HepG2 (cell line): ENCODE data around the gene MRPL27.

ENCODE experiments used
- CTCF ChIP-seq: sonication (generic); formaldehyde crosslinking; IDR thresholded peaks from 2 replicates; pipeline ENCODE4 v1.5.0; 2020; ENCODE audit warnings: mild to moderate bottlenecking, missing genetic modification reagents, moderate library complexity
- FOXK2 ChIP-seq: fragments of 450-650 bp; IDR thresholded peaks from 2 replicates; pipeline ENCODE4 v1.6.1; 2016
- KDM5B ChIP-seq: sonication (generic); formaldehyde crosslinking; IDR thresholded peaks from 2 replicates; pipeline ENCODE4 v1.4.0; 2020; ENCODE audit warnings: missing genetic modification reagents, mild to moderate bottlenecking, borderline replicate concordance
- MXI1 ChIP-seq: IDR thresholded peaks from 3 replicates; pipeline ENCODE4 v1.6.1; 2012; ENCODE audit warnings: low read depth, low read length, inconsistent platforms, borderline replicate concordance
- NR1H2 ChIP-seq: sonication (generic); formaldehyde crosslinking; IDR thresholded peaks from 2 replicates; pipeline ENCODE4 v1.8.1; 2022; ENCODE audit warnings: low read depth, missing genetic modification reagents, borderline replicate concordance
- PREB ChIP-seq: sonication (generic); formaldehyde crosslinking; IDR thresholded peaks from 2 replicates; pipeline ENCODE4 v1.4.0; 2020; ENCODE audit warnings: missing genetic modification reagents
- TAF15 ChIP-seq: fragments of 200-400 bp; formaldehyde crosslinking; IDR thresholded peaks from one replicate; pipeline ENCODE4 v1.6.1; 2018; ENCODE audit warnings: mild to moderate bottlenecking, low read depth, low read length; ENCODE audit not compliant: poor library complexity, severe bottlenecking
- UBTF ChIP-seq: sonication (generic); formaldehyde crosslinking; IDR thresholded peaks from 2 replicates; pipeline ENCODE4 v1.4.0; 2020; ENCODE audit warnings: mild to moderate bottlenecking, missing genetic modification reagents
- ZFP91 ChIP-seq: sonication (generic); formaldehyde crosslinking; IDR thresholded peaks from 2 replicates; pipeline ENCODE4 v1.9.0; 2022; ENCODE audit warnings: missing genetic modification reagents, mild to moderate bottlenecking, borderline replicate concordance
- ZNF24 ChIP-seq: fragments of 450-650 bp; IDR thresholded peaks from 2 replicates; pipeline ENCODE4 v1.6.1; 2017; ENCODE audit warnings: antibody characterized with exemption, mild to moderate bottlenecking
- ZNF280D ChIP-seq: sonication (generic); formaldehyde crosslinking; IDR thresholded peaks from 2 replicates; pipeline ENCODE4 v1.5.1; 2020; ENCODE audit warnings: mild to moderate bottlenecking, missing genetic modification reagents
- ZNF772 ChIP-seq: sonication (generic); formaldehyde crosslinking; IDR thresholded peaks from 2 replicates; pipeline ENCODE4 v1.5.0; 2020; ENCODE audit warnings: mild to moderate bottlenecking, missing genetic modification reagents
- ZNF780A ChIP-seq: sonication (generic); formaldehyde crosslinking; IDR thresholded peaks from 2 replicates; pipeline ENCODE4 v1.8.0; 2022; ENCODE audit warnings: mild to moderate bottlenecking, missing genetic modification reagents, moderate library complexity

GRCh38 chr17:50412188-50412732 is 39.3 kb upstream of the MRPL27 start:
- TF ChIP-seq ZNF280D (CRISPR knock-in tag) (no peak), NR1H2 (CRISPR knock-in tag) (no peak), KDM5B (no peak), MXI1 (no peak), ZNF772 (CRISPR knock-in tag) (no peak), ZNF24 (no peak), ZFP91 (no peak), UBTF (CRISPR knock-in tag) (no peak), CTCF (CRISPR knock-in tag) (no peak), ZNF780A (CRISPR knock-in tag) (no peak), PREB (CRISPR knock-in tag) (no peak), FOXK2 (no peak), TAF15 (no peak)
